Chondrocyte (in vitro differentiated cells): Measurements from ENCODE around the gene DCAF17. TPM values are rescaled to one million over a fixed set of nuclear protein-coding genes. Genes with fewer than 3 reads are reported as not detected.

Experiments
- DNase-seq: peaks from one replicate; pipeline ENCODE4 v3.0.0; 2021; ENCODE audit warnings: mixed read lengths, low spot score
- H3K27ac Mint-ChIP-seq: one replicate; pipeline ENCODE4 v1.8.0; 2021; ENCODE audit warnings: mild to moderate bottlenecking, moderate library complexity, mixed read lengths; ENCODE audit not compliant: unreplicated experiment
- H3K27me3 Mint-ChIP-seq: 2 replicates; pipeline ENCODE4 v1.8.0; 2021; ENCODE audit warnings: low read depth, mixed read lengths
- H3K36me3 Mint-ChIP-seq: 2 replicates; pipeline ENCODE4 v1.8.0; 2021; ENCODE audit warnings: low read depth, mixed read lengths
- H3K4me1 Mint-ChIP-seq: 2 replicates; pipeline ENCODE4 v1.8.0; 2021; ENCODE audit warnings: low read depth, mild to moderate bottlenecking, mixed read lengths
- H3K4me3 Mint-ChIP-seq: one replicate; pipeline ENCODE4 v1.8.0; 2021; ENCODE audit warnings: mild to moderate bottlenecking, moderate library complexity, mixed read lengths; ENCODE audit not compliant: unreplicated experiment
- H3K9me3 Mint-ChIP-seq: 2 replicates; pipeline ENCODE4 v1.8.0; 2021; ENCODE audit warnings: low read depth, mixed read lengths
- CTCF ChIP-seq: fragments of 200-600 bp; sonication (generic); IDR thresholded peaks from 2 replicates; pipeline ENCODE4 v1.5.0; 2021; ENCODE audit warnings: antibody characterized with exemption, mild to moderate bottlenecking, moderate library complexity
- total RNA-seq: library from RNA; stranded (reverse); gene quantifications from 3 replicates; pipeline ENCODE4 v1.2.1, GENCODE V29; 2021

The DCAF17 gene
- total RNA-seq, 1 donor from 2014 or later: 18.3 TPM

- Mint-ChIP-seq H3K4me1 (peaks cover 26% of the 10 kb centered on the region), H3K4me3 (no peak overlapping the region), H3K36me3 (peaks cover 3% of the 10 kb centered on the region), H3K9me3 (peaks cover 14% of the 10 kb centered on the region), H3K27me3 (no peaks in the 10 kb centered on the region), H3K27ac (no peak overlapping the region)
- no peak for TF ChIP-seq CTCF
- no peak for DNase-seq
Measured at GRCh38 chr2:171400395-171400794, 33.6 kb upstream of the DCAF17 start.

GRCh38 chr2:171401947-171402346 lies 32.1 kb upstream of the DCAF17 start:
- Mint-ChIP-seq H3K27ac (no peak overlapping the region), H3K4me3 (no peak overlapping the region), H3K27me3 (no peaks in the 10 kb centered on the region), H3K4me1 (peaks cover 22% of the 10 kb centered on the region), H3K36me3 (peaks cover 3% of the 10 kb centered on the region), H3K9me3 (peaks cover 14% of the 10 kb centered on the region)
- DNase-seq: no peak
- TF ChIP-seq CTCF: no peak

- no peak for DNase-seq
Measured at GRCh38 chr2:171402906-171403580, 31.0 kb upstream of the DCAF17 start.

GRCh38 chr2:171404261-171404660 lies 29.8 kb upstream of the DCAF17 start:
- peaks cover 6% of the 10 kb centered on the region for H3K9me3 Mint-ChIP-seq
- peaks cover 3% of the 10 kb centered on the region for H3K36me3 Mint-ChIP-seq
- H3K4me3 Mint-ChIP-seq: no peak overlapping the region
- peaks cover 23% of the 10 kb centered on the region for H3K4me1 Mint-ChIP-seq
- DNase-seq: no peak
- TF ChIP-seq CTCF: no peak
- H3K27ac Mint-ChIP-seq: peak overlapping the region; percentile 94
- H3K27me3 Mint-ChIP-seq: no peaks in the 10 kb centered on the region

More at GRCh38 chr2:171402906-171403580, 31.0 kb upstream of the DCAF17 start:
- TF ChIP-seq CTCF: no peak
- peaks cover 3% of the 10 kb centered on the region for H3K36me3 Mint-ChIP-seq
- no peak overlapping the region for H3K4me3 Mint-ChIP-seq
- H3K4me1 Mint-ChIP-seq: peaks cover 22% of the 10 kb centered on the region
- no peaks in the 10 kb centered on the region for H3K27me3 Mint-ChIP-seq
- peak overlapping the region; percentile 73 for H3K27ac Mint-ChIP-seq
- peaks cover 9% of the 10 kb centered on the region for H3K9me3 Mint-ChIP-seq

GRCh38 chr2:171404719-171405118 lies 29.3 kb upstream of the DCAF17 start:
- H3K27ac Mint-ChIP-seq: peak overlapping the region; percentile 2

More at GRCh38 chr2:171404719-171405118, 29.3 kb upstream of the DCAF17 start:
- Mint-ChIP-seq H3K9me3 (peaks cover 6% of the 10 kb centered on the region), H3K27me3 (no peaks in the 10 kb centered on the region), H3K4me3 (no peak overlapping the region), H3K36me3 (peaks cover 3% of the 10 kb centered on the region), H3K4me1 (peaks cover 27% of the 10 kb centered on the region)
- DNase-seq: no peak
- no peak for TF ChIP-seq CTCF
